HepG2 (cell line): ENCODE data around the gene LPO. TPM values are rescaled to one million over a fixed set of nuclear protein-coding genes. Genes with fewer than 3 reads are reported as not detected.
A peak's percentile ranks its signal among the peaks of the same experiment; 100 is the strongest.

Experiments used
- ARID5B ChIP-seq: IDR thresholded peaks from 2 replicates; pipeline ENCODE4 v1.4.0; 2020; ENCODE audit warnings: mild to moderate bottlenecking, missing genetic modification reagents
- CREM ChIP-seq, 2 experiments: sonication (generic) in 1 of 2; formaldehyde crosslinking in 1 of 2; IDR thresholded peaks; 2 replicates each; pipeline versions ENCODE4 v1.4.0 to v1.6.1; 2016 to 2020; ENCODE audit warnings: antibody characterized with exemption in 1 of 2, mild to moderate bottlenecking in 1 of 2, missing genetic modification reagents in 1 of 2
- EP300 ChIP-seq, 3 experiments: sonication (generic) in 1 of 3; formaldehyde crosslinking in 1 of 3; IDR thresholded peaks; 2 replicates each; pipeline versions ENCODE4 v1.5.1 to v1.6.1; 2011 to 2020; ENCODE audit warnings: low read depth in 2 of 3, low read length in 2 of 3, borderline replicate concordance in 1 of 3, improper control_type of control experiment in 1 of 3, mild to moderate bottlenecking in 1 of 3, missing genetic modification reagents in 1 of 3, moderate library complexity in 1 of 3
- HDAC1 ChIP-seq: sonication (generic); formaldehyde crosslinking; IDR thresholded peaks from 2 replicates; pipeline ENCODE4 v1.5.1; 2020; ENCODE audit warnings: mild to moderate bottlenecking, missing genetic modification reagents
- NFKBIZ ChIP-seq: IDR thresholded peaks from 2 replicates; pipeline ENCODE4 v1.6.1; 2018; ENCODE audit warnings: missing genetic modification reagents, missing compliant biosample characterization
- NR2F6 ChIP-seq, 2 experiments: IDR thresholded peaks; 2 replicates each; pipeline ENCODE4 v1.6.1; 2016; ENCODE audit warnings: antibody characterized with exemption in 1 of 2, mild to moderate bottlenecking in 1 of 2
- PAXIP1 ChIP-seq: sonication (generic); formaldehyde crosslinking; conservative IDR thresholded peaks from 2 replicates; pipeline ENCODE4 v1.4.0; 2020; ENCODE audit warnings: mild to moderate bottlenecking, missing genetic modification reagents, moderate library complexity
- PHF21A ChIP-seq: sonication (generic); formaldehyde crosslinking; IDR thresholded peaks from 2 replicates; pipeline ENCODE4 v1.5.0; 2020; ENCODE audit warnings: mild to moderate bottlenecking, missing genetic modification reagents
- RNF2 ChIP-seq: fragments of 450-650 bp; conservative IDR thresholded peaks from 2 replicates; pipeline ENCODE4 v1.6.1; 2016; ENCODE audit warnings: low read depth
- SAP130 ChIP-seq: IDR thresholded peaks from 2 replicates; pipeline ENCODE4 v1.6.1; 2016; ENCODE audit warnings: low read depth
- SOX13 ChIP-seq, 3 experiments: fragments of 450-650 bp in 1 of 3; sonication (generic) in 1 of 3; formaldehyde crosslinking in 1 of 3; IDR thresholded peaks in 2 of 3; conservative IDR thresholded peaks in 1 of 3; 2 replicates each; pipeline versions ENCODE4 v1.5.0 to v1.6.1; 2016 to 2020; ENCODE audit warnings: antibody characterized with exemption in 1 of 3, mild to moderate bottlenecking in 1 of 3, missing compliant biosample characterization in 1 of 3, missing genetic modification reagents in 1 of 3, moderate library complexity in 1 of 3
- UBTF ChIP-seq: sonication (generic); formaldehyde crosslinking; IDR thresholded peaks from 2 replicates; pipeline ENCODE4 v1.4.0; 2020; ENCODE audit warnings: mild to moderate bottlenecking, missing genetic modification reagents
- ZNF331 ChIP-seq: sonication (generic); formaldehyde crosslinking; IDR thresholded peaks from 2 replicates; pipeline ENCODE4 v1.4.0; 2020; ENCODE audit warnings: missing genetic modification reagents
- ZNF512 ChIP-seq: sonication (generic); formaldehyde crosslinking; IDR thresholded peaks from 2 replicates; pipeline ENCODE4 v1.4.0; 2020; ENCODE audit warnings: mild to moderate bottlenecking, missing genetic modification reagents
- ZNF614 ChIP-seq: IDR thresholded peaks from 2 replicates; pipeline ENCODE4 v1.6.1; 2018; ENCODE audit warnings: missing biosample characterization, missing genetic modification reagents, inconsistent platforms, borderline replicate concordance
- polyA plus RNA-seq, 8 experiments: library from polyadenylated mRNA; depleted of rRNA in 3 of 8; stranded (reverse) in 7 of 8; unstranded in 1 of 8; fragments of >200 nt; fragmentation: Illumina TruSeq in 4 of 8; extraction: Trizol in 4 of 8; gene quantifications; 2 replicates each; pipeline versions ENCODE4 v1.2.1 to v1.2.3, GENCODE V29; 2011 to 2016; ENCODE audit warnings: low read depth in 4 of 8, missing spikeins in 1 of 8, mixed read lengths in 1 of 8; ENCODE audit not compliant: insufficient read depth in 1 of 8
- total RNA-seq, 5 experiments: library from RNA; depleted of rRNA; stranded (reverse); fragments of >200 nt; fragmentation: Illumina TruSeq; extraction: Trizol; gene quantifications; 2 replicates each; pipeline ENCODE4 v1.2.3, GENCODE V29; 2016; ENCODE audit warnings: low read depth in 1 of 5

LPO gene
- total and polyA plus RNA-seq, 2 of the 13 experiments (the other 11 are each of a cell fraction or from before 2014, with no cell fraction given): not detected

- peak; percentile 45 for TF ChIP-seq NR2F6 (IDR thresholded peaks at IDR 0.05)
- peak; percentile 13; the same call in 1 of the 2 replicates for TF ChIP-seq NR2F6 (CRISPR knock-in tag; IDR thresholded peaks at IDR 0.05)
- no peak for TF ChIP-seq NFKBIZ (CRISPR knock-in tag)
- TF ChIP-seq ZNF614 (CRISPR knock-in tag): 0 out of 2 replicates have a peak, but pooled peaks have one; percentile 33
- TF ChIP-seq ZNF331: peak; percentile 25; the same call in 1 of the 2 replicates
- peak; percentile 41; the same call in 1 of the 2 replicates for TF ChIP-seq UBTF (CRISPR knock-in tag)
- TF ChIP-seq PHF21A: peak; percentile 69
- TF ChIP-seq SAP130 (CRISPR knock-in tag): peak; percentile 41; the same call in 1 of the 2 replicates
- peak; percentile 41; the same call in 1 of the 2 replicates for TF ChIP-seq HDAC1 (CRISPR knock-in tag)
- TF ChIP-seq ARID5B (CRISPR knock-in tag): peak; percentile 36; the same call in 1 of the 2 replicates
- no peak for TF ChIP-seq CREM (IDR thresholded peaks at IDR 0.05)
- no peak for TF ChIP-seq CREM (CRISPR knock-in tag; IDR thresholded peaks at IDR 0.05)
- TF ChIP-seq RNF2: 0 out of 2 replicates have a peak, but pooled peaks have one; percentile 57
- TF ChIP-seq ZNF512: no peak
- peak; percentile 30; the same call in 1 of the 2 replicates for TF ChIP-seq PAXIP1 (CRISPR knock-in tag)
- TF ChIP-seq EP300 (IDR thresholded peaks at IDR 0.05; ENCODE audit: low read depth in 2 of 2, low read length in 2 of 2): 0 out of 4 replicates have a peak, but pooled peaks of 1 of the 2 experiments have one; percentile 6
- no peak for TF ChIP-seq EP300 (CRISPR knock-in tag; IDR thresholded peaks at IDR 0.05; ENCODE audit: borderline replicate concordance)
- no peak for TF ChIP-seq SOX13 (IDR thresholded peaks at IDR 0.05)
- peak in 1 of 2 experiments; percentile 69; a peak in 2 of 4 replicates for TF ChIP-seq SOX13 (CRISPR knock-in tag; conservative IDR thresholded peaks at IDR 0.05 in 1 of 2, IDR thresholded peaks at IDR 0.05 in 1 of 2)
Observed at GRCh38 chr17:58250344-58251011, 12.1 kb downstream of the LPO start (continued).
